GM04503 (cell line): ENCODE data around the gene NAA40.

ENCODE experiments used
- DNase-seq: peaks from one replicate; pipeline ENCODE4 v3.0.0-alpha.2; 2012; ENCODE audit warnings: low read depth

The NAA40 gene

DNA sequence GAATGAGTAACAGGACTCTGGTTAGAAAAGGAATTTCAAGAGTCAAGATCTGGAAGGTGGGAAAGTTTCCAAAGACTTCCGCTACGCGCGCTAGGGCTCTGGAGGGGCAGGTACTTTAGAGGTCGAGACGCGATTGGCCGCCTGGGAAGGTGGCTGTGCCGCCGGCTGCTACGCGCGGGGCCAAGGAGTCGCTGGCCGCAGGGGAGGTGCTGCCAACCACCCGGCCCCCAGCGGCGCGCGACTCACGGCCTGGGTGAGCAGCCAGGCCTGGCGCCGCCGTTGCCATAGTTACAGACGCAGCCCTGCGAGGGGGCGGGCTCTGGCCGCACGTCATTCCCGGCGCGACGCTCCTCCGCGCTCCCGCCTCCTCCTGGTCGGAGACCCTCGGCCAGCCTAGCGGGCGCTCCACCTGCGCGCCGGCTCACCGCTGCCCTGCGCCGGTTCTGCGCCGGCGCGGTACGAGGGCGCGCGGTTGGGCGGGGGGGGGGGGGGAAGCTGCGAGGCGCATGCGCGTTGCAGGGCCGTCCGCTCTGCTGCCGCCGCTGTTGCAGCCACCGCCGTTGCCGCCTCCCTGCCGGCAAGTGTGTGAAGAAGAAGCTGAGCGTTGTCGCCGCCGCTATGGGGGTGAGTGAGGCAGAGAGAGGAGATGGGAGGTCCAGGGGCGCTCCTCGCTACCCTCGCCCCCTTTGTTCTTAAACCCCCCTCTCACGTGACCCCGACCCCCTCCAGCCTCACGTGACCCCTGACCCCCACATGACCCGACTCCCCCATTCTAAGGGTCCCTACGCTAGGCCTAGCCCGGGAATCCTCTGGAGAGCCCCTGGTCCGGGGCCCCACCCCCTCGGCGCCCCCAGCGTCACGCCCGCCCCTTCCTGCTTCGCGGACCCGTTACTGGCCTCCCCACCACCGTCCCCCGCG, at the start of gene NAA40:
Gene NAA40, plus strand, starts transcription at position 524 of the 918 bp plus-strand sequence. Its CDS starts 95 bp downstream, at position 619.
- DNase-seq = peak; percentile 59

DNA sequence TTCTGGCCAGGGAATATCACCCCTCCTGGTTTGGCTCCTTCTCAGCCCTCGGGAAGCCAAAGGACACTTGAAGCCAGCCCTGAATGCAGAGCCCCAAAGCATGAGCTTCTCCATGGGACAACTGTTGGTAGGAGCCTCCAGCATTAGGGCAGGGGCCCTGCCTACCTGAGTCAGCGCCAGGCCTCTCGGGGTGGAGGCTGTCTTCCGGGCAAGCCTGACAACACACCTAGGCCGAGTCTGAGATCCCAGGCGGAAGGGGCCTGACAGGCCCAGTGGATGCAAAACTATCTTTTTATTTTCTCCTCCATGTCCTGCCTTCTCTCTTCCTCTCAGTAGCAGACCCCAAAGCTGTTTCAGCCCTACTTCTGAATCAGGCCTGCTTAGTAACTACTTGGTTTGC, 49.5 kb upstream of the NAA40 start:
- DNase-seq = no peak

DNA sequence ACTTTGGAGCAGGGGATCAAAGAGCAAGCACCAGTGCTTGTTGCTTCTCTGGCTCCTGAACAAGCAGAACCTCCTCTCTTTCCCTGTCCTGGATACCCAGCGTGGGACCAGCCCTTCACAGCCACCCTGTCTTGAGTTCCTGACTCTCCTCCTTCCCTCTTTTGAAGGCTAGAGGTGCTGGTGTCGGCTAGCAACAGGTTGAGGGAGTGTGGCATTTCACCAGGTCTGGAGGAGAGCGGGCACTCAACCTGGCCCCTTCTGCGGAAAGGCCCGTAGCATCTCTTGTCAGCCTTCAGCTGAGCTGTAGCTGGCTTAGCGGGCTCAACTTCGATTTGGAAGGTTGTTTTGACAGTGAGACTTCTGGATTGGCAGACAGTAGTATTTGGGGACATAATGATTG, 48.4 kb upstream of the NAA40 start:
- DNase-seq = no peak

DNA sequence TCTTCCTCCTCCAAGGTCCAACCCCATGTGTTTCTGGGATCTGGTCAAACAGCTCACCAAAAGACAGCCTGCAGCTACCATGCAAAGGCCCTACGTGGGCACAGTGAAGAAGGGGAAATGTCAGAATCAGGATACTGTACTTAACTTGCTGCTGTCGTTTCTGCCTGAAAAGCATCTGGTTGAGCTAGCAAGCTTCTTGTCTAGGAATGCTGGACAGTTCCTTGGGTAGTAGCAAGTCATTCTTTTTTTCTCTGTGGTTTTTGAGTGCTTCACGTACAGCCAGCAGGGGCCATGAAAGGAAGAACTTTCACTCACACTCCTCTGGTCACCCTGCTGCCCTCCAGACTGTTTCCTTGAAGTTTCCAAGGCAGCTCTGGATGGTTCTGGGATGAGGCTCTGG, 46.6 kb upstream of the NAA40 start:
- no peak for DNase-seq

DNA sequence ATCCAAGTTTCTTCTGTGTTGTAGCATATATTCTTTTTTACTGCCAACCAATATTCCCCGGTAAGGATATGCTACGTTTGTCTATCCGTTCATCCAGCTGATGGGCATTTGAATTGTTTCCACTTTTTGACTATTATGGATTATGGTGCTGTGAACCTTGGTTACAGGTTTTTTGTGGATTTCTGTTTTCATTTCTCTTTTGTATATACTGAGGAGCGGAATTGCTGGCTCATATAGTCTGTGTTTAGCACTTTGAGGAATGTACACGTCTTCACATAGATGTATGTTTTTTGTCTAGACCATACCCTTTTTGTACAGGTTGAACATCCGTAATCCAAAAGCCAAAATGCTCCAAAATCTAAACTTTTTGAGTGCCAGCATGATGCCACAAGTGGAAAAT, 45.4 kb upstream of the NAA40 start:
- no peak for DNase-seq

DNA sequence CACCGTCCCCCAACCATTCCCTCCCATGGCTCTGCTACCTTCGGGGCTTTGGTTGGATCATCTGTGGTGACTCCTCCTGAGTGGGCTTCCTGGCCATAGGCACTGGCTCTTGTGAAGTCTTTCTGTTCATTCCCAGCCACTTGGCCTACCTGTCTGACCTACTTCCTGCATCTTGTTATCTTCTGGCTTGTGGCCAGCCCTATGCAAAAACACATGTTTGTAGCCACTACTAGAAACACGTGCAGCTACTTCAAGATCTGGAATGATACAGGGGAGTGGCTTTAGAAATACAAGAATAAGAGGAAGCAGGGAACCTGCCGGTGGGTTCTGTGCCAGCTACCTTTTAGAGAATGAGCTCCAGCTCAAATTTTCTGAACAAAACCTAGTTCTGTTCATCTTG, 42.7 kb upstream of the NAA40 start:
- no peak for DNase-seq

DNA sequence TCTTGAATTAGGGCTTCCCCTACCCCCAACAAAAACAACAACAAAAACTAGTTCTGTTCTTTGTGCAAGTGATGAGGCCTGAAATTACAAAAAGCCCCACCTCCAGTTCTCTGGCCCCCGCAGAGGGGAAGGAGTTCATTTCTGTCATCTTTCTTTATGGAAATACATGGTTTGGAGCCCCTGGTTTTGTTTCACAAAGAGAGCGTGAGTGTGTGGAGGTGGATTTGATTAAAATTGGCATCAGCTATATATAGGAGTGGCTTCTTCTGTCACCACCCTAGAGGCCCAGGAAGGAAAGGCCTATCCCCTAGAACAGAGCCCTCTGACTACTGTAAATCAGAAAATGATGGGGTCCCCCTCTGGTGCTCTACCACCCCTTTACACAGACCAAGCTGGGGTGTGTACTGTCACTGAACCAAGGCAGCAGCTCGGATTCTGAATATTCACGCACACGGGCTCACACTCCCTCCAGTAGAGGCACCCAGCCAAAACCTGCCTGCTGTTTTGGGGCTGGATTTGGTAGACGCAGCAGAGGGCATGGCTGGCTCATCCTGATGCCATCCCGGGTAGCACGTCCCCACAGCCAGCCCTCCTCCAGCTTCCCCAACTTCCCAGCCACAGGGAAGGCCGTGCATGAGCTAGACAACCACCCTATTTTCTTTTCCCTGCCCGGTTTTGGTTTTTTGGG, 41.2 kb upstream of the NAA40 start:
- no peak for DNase-seq

DNA sequence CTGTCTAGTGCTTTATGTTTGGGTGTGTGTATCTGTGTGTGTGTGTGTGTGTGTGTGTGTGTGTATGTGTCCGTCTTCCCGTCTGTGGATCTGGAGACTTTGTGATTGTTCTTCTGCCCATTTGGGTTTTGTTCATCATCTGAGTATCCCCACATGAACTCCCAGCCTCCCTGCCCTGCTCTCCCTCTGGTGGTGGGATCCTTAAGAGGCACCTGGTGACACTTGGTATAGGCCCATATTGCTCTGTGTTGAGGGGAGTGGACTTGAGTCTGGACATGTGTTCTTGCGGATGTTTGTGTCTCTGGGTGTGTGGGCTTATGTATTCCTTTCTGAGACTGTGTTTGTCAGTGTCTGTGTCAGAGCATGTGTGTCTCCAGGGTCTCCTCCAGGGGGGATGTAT, 37.1 kb upstream of the NAA40 start:
- DNase-seq = no peak

DNA sequence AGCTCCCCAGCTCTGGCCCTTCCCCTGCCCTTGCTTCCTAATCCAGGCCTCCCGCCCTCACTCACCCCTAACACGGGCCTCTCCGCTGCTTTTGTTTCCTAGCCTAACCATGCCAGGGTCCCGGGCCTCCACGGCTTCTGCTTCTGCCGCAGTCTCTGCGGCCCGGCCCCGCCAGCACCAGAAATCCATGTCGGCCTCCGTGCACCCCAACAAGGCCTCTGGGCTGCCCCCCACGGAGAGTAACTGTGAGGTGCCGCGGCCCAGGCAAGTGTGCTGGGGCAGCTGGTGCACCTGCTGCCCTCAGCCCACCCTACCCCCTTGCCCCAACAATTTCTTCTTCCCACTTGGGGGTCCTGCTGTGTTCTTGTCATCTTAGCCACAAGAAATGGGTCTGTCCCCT, 34.9 kb upstream of the NAA40 start:
- DNase-seq = no peak

DNA sequence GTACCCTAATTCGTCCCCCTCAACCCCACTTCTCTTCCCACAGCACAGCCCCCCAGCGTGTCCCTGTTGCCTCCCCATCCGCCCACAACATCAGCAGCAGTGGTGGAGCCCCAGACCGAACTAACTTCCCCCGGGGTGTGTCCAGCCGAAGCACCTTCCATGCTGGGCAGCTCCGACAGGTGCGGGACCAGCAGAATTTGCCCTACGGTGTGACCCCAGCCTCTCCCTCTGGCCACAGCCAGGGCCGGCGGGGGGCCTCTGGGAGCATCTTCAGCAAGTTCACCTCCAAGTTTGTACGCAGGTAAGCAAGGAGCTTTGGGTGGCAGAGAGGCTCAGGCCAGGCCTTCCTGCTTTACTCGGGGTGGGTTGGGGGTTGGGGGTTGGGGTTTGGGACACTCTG, 34.1 kb upstream of the NAA40 start:
- no peak for DNase-seq

DNA sequence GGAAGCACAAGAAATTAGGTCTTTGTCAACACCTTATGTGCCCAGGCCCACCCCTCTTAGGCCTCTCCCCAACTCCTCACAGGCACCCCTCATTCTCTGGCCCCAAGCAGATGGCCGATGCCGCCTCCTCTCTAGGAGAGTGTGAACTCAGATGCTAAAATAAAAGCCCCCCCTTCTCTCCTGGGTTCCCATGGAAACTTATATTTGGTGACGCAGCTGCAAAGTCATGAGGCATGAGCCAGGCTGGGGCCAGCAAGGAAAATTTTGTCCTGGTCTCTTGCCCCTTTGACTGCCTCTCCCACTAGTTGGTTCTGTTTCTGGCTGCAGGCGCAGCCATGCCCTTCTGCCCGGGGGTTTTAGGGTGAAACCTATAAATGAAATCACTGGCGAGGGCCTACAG, 33.6 kb upstream of the NAA40 start:
- no peak for DNase-seq

DNA sequence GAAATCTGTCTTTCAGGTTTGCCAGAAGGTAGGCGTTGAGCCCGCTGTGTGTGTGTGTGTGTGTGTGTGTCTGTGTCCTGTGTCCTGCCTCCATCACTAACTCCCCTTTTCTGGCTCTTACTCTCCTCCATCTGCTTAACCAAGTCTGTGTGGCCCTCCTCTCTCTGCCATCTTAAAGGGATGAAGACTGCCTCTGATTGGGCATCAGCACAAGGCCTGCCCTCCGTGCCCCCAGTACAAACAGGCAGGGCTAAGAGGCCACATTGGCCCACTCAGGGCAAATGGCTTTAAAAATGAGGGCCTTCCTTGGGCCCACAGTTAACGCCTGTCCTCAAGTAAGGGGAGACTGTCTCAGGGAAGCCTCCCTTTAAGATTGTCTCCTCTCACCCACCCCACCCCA, 32.7 kb upstream of the NAA40 start:
- no peak for DNase-seq

DNA sequence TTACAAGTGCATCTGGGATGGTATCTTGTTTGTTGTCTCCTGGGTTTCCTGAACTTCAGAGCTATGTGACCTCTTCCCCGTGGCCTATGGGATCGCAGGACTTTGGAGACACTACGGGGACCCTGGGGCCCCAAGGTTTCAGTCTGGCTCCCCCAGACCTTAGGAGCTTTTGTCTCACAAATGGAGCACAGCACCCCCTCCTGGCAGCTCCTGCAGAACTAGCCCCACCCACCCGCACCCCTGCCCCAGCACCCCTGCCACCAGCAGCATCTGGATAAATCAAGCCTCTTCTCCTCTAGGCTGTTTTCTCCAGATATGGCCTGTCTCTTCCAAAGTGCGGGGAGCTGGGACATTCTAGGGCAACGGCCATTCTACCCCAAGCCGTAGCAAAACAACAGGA, 32.2 kb upstream of the NAA40 start:
- DNase-seq = no peak

DNA sequence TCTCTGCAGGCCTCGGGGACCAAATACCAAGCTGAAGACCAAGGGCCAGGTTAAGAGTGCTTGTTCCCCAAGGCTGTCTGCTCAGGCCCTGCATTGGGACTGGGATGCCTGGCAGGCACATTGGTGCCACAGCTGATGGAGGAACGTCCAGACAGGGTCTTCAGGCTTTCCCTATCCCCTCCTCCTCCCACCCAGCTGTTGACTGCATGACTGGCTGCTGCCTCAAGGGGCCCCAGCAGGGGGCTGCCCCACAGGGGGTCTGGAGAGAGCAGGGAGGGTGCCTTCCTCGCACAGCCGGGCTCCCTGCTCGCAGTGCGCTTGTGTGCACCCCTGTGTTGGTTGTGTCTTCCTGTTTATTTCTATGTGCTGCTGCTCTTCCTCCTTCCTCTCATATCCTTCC, 31.7 kb upstream of the NAA40 start:
- DNase-seq = no peak

DNA sequence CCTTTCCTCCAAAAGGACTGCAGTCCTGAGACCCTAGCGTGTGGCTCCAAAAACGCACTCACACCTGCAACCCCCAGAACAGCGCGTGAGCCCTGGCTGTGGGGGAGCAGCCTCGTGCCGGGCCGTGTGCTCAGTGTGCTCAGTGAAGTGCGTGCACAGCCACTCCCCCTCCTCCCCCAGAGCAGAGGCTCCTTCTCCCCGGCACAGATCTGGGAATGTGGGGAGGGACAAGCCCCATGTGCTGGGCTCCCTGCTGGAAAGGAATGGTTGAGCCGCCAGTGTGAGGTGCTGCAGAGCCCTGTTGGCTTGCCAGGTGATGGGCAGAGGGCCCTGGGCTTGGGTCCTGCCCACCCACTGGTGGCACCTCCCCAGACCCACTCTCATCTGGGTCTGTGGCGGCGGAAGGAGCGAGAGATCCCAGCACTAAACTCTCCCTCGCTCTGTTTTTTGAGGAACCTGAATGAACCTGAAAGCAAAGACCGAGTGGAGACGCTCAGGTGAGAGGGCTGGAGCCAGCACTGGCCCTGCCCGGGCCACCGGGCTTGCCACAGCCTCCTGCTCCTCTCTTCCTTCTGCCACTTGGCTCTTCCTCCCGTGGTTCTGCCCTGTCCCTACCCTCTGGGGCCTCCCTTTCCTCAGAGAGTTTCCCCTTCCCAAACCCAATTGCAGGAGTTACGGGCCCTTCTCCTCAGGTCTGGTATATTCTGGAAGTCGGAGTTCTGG, 30.8 kb upstream of the NAA40 start:
- DNase-seq = no peak

DNA sequence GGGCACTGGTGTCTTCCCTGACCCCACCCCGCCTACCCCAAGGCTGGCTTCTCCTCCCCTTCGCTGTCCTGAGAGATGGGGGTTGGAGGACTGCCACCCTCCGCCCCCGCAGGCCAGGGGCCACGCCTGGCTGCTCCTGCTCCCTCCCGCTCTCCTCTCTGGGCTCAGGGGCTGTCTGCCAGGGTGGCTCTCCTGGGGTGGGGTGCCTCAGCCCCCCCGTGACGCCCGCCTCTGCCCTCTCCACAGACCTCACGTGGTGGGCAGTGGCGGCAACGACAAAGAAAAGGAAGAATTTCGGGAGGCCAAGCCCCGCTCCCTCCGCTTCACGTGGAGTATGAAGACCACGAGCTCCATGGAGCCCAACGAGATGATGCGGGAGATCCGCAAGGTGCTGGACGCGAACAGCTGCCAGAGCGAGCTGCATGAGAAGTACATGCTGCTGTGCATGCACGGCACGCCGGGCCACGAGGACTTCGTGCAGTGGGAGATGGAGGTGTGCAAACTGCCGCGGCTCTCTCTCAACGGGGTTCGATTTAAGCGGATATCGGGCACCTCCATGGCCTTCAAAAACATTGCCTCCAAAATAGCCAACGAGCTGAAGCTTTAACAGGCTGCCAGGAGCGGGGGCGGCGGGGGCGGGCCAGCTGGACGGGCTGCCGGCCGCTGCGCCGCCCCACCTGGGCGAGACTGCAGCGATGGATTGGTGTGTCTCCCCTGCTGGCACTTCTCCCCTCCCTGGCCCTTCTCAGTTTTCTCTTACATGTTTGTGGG, 30.0 kb upstream of the NAA40 start:
- DNase-seq = no peak

DNA sequence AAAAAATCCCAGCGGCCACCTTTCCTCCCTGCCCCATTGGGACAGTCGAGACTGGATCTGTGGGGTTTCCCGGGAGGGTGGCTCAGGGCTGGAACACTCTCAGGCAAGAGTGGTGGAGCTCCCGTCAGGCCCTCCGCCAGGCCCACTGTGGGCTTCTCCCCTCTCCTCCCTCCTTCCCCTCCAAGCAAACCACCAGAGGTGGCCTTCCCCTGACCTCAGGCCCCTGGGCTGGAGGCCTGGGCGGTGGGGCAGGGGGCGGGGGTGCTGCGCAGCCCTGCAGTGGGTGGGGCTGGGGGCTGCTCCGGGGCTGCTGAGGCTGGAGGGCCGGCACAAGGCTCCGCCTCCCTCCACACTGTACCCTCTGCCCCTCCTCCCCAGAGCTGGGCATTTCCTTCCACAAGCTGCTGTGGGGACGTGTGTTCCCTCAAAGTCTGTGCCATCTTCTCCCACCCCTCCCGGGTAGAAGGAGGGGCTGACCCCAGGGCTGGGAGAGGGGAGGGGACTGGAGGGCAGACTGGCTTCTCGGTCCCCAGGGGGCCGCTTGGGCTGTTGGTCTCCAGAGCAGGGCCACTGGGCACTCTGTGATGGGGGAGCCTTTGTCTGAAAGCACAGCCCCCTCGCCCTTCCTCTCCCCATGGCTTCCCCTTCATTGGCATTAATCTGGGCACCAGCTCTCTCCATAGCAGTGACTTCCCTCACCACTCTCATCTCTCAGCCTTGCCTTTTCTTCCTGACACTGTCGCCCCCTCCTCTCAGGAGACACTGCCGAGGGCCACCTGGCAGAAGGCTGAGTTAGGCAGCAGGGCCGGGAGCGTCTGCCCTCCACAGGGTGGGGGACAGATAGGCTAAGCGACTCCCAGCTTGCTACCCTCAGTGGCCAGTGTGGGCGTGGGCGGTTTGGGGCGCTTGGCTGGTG, 29.0 kb upstream of the NAA40 start:
- DNase-seq = no peak

DNA sequence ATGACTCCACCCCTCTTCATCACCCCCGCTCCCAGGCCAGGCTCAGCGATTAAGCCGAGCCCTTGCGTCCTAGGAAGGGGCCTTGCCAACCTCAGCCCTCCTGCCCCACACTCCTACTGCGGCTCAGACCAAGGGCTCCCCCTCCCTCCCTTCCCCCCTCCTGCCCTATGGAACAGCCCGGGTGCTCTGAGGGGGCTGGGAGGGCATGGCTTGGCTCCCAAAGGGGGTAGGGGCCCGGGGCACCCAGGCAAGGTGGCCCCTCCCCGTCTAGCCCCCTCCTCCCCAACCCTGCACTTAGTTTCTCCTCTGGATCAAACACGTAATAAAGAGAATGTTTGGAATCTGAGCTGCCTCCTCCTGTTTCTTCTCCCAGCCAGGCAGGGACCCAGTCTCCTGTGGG, 28.1 kb upstream of the NAA40 start:
- no peak for DNase-seq

DNA sequence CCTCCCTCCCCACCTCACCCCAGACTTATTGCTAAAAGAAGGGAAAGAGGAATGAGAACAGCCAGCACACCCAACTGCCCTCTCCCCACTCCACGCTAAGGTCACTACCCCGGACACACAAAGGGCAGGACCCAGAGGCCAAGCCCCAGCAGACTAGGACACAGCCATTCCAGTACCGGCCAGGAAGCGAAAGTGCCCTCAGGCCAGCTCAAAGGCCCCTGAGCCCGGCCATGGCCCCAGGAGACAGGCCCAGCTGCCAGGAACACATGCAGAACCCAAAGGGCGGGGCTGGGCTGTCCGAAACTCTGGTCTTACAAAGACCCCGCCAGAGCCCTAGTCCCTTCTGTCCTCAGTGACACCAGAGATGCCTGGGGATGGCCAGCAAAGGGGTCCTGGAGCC, 27.4 kb upstream of the NAA40 start:
- DNase-seq = no peak

DNA sequence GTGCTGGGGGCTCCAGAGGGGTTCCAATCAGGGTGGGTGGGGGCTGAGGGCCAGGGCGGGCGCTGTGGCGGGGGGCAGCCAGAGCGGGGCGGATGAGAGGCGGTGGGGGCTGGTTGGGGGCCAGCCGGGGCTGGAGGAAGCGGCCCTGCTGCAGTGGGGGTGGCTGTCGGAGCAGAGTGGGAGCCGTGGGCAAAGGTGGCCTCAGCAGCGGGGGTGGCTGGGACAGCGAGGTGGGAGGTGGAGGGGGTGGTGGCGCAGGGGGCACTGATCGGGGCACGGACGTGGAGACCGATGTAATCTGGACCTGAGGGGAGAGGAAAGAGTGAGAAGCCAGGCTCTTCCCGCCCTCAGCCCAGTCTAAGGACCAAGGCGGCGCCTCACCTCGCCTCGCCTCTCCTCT, 26.9 kb upstream of the NAA40 start:
- no peak for DNase-seq

DNA sequence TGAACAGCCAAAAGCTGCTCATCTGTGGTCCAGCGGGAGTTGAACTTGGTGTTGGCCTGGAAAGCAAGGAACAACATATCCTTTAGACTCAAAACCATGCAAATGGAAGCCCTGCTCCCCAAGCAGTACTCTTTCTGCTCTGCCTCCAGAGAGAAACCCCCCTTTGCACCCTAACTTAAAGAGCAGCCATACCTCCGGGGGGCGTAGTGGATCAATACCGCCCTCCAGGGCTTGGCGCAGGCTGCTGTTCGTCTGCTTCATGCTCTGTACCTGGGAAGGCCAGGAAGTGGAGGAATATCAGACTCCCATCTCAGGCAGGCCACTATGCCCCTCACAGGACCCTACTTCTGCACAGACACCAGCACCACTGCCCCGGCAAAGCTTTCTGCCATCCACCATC, 26.1 kb upstream of the NAA40 start:
- no peak for DNase-seq
